ENCODE measurements around the gene KLF7. TPM values are rescaled to one million over a fixed set of nuclear protein-coding genes. Genes with fewer than 3 reads are reported as not detected.

Gene KLF7
- total RNA-seq, 2 donors from 2014 or later: 27.2 to 28.3 TPM

GRCh38 chr2:207163053-207163755 lies 2.5 kb downstream of the KLF7 start:
- H3K27me3 ChIP-seq (replicated peaks; ENCODE audit: insufficient read depth): no peaks in the 10 kb centered on the region
- H3K4me1 ChIP-seq (ENCODE audit: control insufficient read depth in 1 of 2, low read depth in 2 of 2): peaks cover 30 to 50% of the 10 kb centered on the region in 2 donors
- H3K9me3 ChIP-seq: no peaks in the 10 kb centered on the region
- peak overlapping the region; percentile 99 to 100 for H3K27ac ChIP-seq
- peak overlapping the region; percentile 95 for H3K4me3 ChIP-seq
- DNase-seq (ENCODE audit: low spot score): peak; percentile 32
- H3K36me3 ChIP-seq: no peaks in the 10 kb centered on the region
- TF ChIP-seq, protein P1, sequence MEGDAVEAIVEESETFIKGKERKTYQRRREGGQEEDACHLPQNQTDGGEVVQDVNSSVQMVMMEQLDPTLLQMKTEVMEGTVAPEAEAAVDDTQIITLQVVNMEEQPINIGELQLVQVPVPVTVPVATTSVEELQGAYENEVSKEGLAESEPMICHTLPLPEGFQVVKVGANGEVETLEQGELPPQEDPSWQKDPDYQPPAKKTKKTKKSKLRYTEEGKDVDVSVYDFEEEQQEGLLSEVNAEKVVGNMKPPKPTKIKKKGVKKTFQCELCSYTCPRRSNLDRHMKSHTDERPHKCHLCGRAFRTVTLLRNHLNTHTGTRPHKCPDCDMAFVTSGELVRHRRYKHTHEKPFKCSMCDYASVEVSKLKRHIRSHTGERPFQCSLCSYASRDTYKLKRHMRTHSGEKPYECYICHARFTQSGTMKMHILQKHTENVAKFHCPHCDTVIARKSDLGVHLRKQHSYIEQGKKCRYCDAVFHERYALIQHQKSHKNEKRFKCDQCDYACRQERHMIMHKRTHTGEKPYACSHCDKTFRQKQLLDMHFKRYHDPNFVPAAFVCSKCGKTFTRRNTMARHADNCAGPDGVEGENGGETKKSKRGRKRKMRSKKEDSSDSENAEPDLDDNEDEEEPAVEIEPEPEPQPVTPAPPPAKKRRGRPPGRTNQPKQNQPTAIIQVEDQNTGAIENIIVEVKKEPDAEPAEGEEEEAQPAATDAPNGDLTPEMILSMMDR (IDR thresholded peaks at IDR 0.05): no peak
- ATAC-seq (ENCODE audit: insufficient number of reproducible peaks, low FRiP score, low read depth): peak; percentile 14

DNA sequence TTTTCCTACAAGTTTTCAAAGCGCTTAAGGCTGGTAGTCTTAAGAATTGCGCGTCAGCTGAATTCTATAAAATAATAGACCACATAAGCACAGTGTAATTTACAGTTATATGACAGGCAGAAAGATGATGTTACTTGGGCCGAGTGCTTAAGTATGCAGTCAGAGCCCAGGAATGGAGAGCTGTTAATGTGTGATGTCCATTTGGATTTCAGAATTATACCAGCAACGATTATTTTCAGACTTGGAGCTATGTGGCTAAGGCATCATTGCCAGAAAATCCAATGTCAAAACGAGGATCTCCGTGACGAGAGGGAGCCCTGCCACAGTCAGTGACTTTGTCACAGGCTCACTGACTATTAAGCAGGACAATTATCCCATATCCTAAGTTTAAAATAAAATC lies 3.4 kb downstream of the KLF7 start:
- peak overlapping the region; percentile 99 to 100 for H3K27ac ChIP-seq
- peak overlapping the region; percentile 95 for H3K4me3 ChIP-seq
- ATAC-seq (ENCODE audit: insufficient number of reproducible peaks, low FRiP score, low read depth): no peak
- peaks cover 34 to 51% of the 10 kb centered on the region in 2 donors for H3K4me1 ChIP-seq (ENCODE audit: control insufficient read depth in 1 of 2, low read depth in 2 of 2)
- H3K27me3 ChIP-seq (replicated peaks; ENCODE audit: insufficient read depth): no peaks in the 10 kb centered on the region
- no peaks in the 10 kb centered on the region for H3K36me3 ChIP-seq
- no peak for DNase-seq (ENCODE audit: low spot score)
- TF ChIP-seq, protein P1 (IDR thresholded peaks at IDR 0.05): no peak
- no peaks in the 10 kb centered on the region for H3K9me3 ChIP-seq

- Histone ChIP-seq H3K27me3 (replicated peaks; ENCODE audit: insufficient read depth) (no peaks in the 10 kb centered on the region), H3K4me3 (peak overlapping the region; percentile 95), H3K27ac (peak overlapping the region; percentile 99 to 100), H3K4me1 (ENCODE audit: control insufficient read depth in 1 of 2, low read depth in 2 of 2) (peaks cover 40 to 59% of the 10 kb centered on the region in 2 donors), H3K9me3 (no peaks in the 10 kb centered on the region), H3K36me3 (no peaks in the 10 kb centered on the region)
- DNase-seq (ENCODE audit: low spot score): no peak
- ATAC-seq (ENCODE audit: insufficient number of reproducible peaks, low FRiP score, low read depth): no peak
- TF ChIP-seq, protein P1 (IDR thresholded peaks at IDR 0.05): no peak
These were observed 4.3 kb downstream of the KLF7 start for GRCh38 chr2:207161247-207162123.

GRCh38 chr2:207160115-207160514 lies 5.6 kb downstream of the KLF7 start:
- Histone ChIP-seq H3K4me3 (no peak overlapping the region), H3K27me3 (replicated peaks; ENCODE audit: insufficient read depth) (no peaks in the 10 kb centered on the region), H3K9me3 (no peaks in the 10 kb centered on the region), H3K4me1 (ENCODE audit: control insufficient read depth in 1 of 2, low read depth in 2 of 2) (peaks cover 52 to 73% of the 10 kb centered on the region in 2 donors), H3K27ac (peak overlapping the region in 1 of 2 donors; percentile 16), H3K36me3 (no peaks in the 10 kb centered on the region)
- TF ChIP-seq, protein P1 (IDR thresholded peaks at IDR 0.05): no peak
- DNase-seq (ENCODE audit: low spot score): no peak
- ATAC-seq (ENCODE audit: insufficient number of reproducible peaks, low FRiP score, low read depth): no peak

- H3K27ac ChIP-seq: peak overlapping the region; percentile 29 to 36
- H3K36me3 ChIP-seq: no peaks in the 10 kb centered on the region
- no peak overlapping the region for H3K4me3 ChIP-seq
- ATAC-seq (ENCODE audit: insufficient number of reproducible peaks, low FRiP score, low read depth): no peak
- no peaks in the 10 kb centered on the region for H3K9me3 ChIP-seq
- TF ChIP-seq, protein P1 (IDR thresholded peaks at IDR 0.05): no peak
- H3K4me1 ChIP-seq (ENCODE audit: control insufficient read depth in 1 of 2, low read depth in 2 of 2): peaks cover 63 to 84% of the 10 kb centered on the region in 2 donors
- no peak for DNase-seq (ENCODE audit: low spot score)
- H3K27me3 ChIP-seq (replicated peaks; ENCODE audit: insufficient read depth): no peaks in the 10 kb centered on the region
These were observed 6.7 kb downstream of the KLF7 start for GRCh38 chr2:207159002-207159401.

Measured in thoracic aorta (tissue), 2 donors.